T-helper 22 cell (primary cell): Measurements from ENCODE around the gene NXF1.
"Not testable (repeated sequence)": the region's sequence is repeated elsewhere in the genome, so short reads cannot be mapped to it uniquely, and the experiment has no call there.

Source experiments
- DNase-seq: peaks from one replicate; pipeline ENCODE4 v3.0.0-alpha.2; 2020; ENCODE audit warnings: low read depth

The NXF1 gene

GRCh38 chr11:62787005-62787759, 18.1 kb downstream of the NXF1 start, which contains the start of gene TMEM179B:
TMEM179B (plus strand) TSS chr11:62787402; CDS start chr11:62787432, 30 bp downstream.
- peak; percentile 97 for DNase-seq

GRCh38 chr11:62786318-62787004, 18.8 kb downstream of the NXF1 start:
- DNase-seq: peak; percentile 67

GRCh38 chr11:62782753-62783152, 22.5 kb downstream of the NXF1 start:
- DNase-seq: no peak

DNA sequence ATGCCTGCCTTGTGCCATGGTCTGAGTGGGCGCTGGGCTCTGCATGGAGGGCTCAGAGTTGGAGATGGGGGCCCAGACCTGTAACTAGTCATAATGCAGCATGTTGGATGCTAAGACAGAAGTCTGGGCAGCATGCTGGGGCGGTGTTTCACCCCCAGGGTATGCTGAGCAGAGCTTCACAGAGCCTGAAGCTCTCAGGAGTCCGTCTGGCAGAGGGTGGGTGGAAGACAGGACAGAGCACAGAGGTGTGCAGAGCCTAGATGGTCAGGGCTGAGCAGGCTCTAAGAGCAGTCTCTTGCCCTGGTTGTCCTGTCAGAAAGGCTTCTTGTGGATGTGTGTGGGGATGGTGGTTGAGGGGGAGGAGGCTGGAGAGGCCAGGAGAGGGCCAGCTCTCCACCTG, 26.8 kb downstream of the NXF1 start:
- DNase-seq: no peak

DNA sequence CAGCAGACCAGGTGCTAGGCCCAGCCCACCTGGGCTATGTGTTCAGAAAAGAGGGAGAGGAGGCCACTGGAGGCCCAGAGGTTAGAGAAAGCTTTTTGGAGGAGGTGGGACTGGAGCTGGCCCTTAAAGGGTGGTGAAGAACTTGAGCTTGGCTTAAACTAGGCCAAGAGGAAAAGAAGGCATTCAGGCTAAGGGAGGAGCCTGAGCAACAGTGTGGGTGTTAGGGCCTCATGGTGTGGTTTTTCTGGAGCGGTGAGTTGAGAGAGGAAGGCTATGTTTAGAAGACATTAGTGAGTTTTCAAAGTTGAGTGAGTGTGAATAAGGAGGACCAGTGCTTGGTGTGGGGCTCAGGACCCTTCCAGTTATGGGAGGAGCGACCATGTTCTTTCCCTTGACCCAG, 27.9 kb downstream of the NXF1 start:
- no peak for DNase-seq

- no peak for DNase-seq
Observed at GRCh38 chr11:62775646-62776045, 29.6 kb downstream of the NXF1 start.

DNA sequence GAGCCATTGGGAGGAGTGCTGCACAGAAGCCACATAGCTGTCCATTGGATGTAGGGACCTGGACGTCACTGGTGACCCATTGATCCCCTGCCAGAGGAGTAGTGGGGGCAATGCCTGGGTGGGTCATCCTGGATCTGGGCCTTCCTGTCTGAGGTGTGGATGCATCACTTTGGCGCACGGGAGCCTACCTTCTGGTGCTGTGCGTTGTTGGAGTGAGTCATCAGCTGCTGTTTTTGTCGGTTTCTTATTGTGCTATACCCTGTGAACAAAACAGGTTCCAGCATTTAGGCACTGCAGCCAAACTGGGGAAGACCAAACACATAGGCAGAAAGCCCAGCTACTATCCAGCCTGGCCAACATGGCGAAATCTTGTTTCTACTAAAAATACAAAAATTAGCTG, 30.8 kb downstream of the NXF1 start:
- no peak for DNase-seq

GRCh38 chr11:62771144-62772021, 33.9 kb downstream of the NXF1 start, which contains the start of gene TAF6L:
TAF6L (plus strand) TSS chr11:62771396; CDS start chr11:62775784, 4,388 bp downstream.
- peak; percentile 91 for DNase-seq

- DNase-seq: no peak
Observed at GRCh38 chr11:62770778-62771143, 34.5 kb downstream of the NXF1 start.

- DNase-seq: not testable (repeated sequence)
Observed at GRCh38 chr11:62760867-62761227, 44.4 kb downstream of the NXF1 start.

- DNase-seq: no peak
Observed at GRCh38 chr11:62757846-62758788, 47.1 kb downstream of the NXF1 start.

DNA sequence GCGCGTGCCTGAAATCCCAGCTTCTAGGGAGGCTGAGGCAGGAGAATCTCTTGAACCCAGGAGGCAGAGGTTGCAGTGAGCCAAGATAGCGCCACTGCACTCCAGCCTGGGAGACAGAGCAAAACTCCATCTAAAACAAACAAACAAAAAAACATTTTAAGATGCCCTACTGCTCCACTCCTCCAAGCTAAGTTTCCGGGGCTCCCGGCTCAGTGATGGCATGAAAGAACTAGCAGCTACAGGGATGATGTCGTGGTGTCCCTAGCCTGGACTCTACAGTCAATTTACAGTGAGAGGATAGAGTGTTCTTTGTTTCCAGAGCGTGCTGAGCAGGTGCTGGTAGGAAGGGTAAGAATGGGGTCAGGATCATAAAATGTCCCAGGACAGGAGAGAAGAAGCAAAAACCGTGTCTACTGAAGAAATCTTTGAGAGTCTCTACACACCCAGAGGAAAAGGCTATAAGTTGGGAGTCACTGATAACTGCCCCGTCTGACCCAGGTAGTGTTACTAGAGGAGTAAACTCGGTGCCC, 50.1 kb downstream of the NXF1 start:
- DNase-seq: no peak

DNA sequence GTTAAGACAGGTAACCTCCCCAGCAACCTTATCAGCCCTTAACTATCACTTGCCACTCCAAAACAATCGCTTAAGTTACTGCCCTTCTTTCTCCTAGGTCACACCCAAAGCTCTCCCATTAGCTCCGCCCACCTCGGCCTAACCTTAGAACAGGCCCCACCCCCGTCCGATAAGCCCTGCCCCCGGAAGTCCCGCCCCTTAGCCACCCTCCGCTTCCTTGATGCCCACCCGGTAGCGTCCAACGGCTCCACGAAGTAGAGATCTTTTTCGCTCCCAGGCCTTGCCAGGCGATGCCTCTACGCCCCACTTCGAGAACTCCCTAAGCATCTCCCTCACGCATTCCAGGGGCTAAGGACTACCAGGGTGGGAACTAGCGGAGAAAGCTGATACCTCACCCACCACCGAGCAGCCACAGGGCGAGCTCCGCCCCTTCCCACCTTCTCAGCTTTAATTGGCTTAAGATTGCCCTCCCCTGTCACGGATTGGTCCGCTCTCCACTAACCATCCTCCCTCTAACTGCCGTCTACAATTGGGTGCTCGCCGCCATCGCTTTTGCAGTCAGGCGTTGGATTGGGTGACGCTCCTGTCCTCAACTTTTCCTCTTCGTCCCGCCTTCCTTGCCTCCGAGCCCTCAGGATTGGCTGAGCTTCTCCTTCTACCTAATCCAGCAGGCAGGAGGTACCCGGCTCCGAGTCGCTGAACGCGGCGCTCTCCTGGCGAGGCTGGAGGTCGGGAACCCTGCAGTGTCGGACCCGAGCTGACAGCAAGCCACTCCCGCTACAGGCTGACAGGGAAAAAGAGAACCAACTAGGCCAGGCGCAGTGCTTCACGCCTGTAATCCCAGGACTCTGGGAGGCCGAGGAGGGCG, 51.3 kb downstream of the NXF1 start, which contains the start of gene ZBTB3:
TSS of gene ZBTB3 (minus strand) at position 425 of the 868 bp plus-strand sequence. CDS start 496 bp downstream, outside the sequence.
- peak; percentile 97 for DNase-seq

DNA sequence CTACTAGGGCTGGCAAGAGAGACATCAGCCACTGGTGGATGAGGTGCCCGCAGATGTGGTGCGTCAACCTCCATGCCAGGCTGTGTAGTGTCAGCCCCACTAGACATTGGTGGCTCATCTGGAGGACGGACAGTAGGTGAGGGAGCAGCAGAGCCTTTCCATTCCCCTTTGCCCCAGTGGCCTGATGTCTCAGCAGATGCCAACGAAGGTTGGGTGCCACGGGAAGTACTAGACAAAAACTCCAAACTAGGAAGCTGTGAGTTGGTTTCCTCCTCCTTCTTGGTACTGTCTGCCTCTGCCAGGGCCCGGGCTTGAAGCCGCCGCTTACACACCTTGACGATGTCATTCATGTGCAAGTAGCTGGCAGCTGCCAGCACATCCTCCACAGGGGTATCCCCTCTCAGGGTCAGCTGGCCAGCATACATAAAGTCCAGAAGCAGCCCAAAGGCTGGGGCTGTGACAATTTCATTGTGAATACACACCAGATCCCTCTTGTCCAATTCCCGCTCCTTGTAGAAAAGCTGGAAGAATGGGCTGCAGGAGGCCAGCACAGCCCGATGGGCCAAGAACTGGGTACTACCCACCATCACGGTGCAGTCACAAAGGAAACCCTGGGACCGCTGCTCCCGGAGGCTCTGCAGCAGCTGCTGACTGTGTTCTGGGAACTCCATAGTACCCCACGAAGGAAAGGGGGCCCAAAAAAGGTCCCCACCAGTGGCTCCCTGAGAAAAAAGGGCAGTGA, 52.1 kb downstream of the NXF1 start:
- no peak for DNase-seq

GRCh38 chr11:62752177-62752785, 53.0 kb downstream of the NXF1 start:
- no peak for DNase-seq

DNA sequence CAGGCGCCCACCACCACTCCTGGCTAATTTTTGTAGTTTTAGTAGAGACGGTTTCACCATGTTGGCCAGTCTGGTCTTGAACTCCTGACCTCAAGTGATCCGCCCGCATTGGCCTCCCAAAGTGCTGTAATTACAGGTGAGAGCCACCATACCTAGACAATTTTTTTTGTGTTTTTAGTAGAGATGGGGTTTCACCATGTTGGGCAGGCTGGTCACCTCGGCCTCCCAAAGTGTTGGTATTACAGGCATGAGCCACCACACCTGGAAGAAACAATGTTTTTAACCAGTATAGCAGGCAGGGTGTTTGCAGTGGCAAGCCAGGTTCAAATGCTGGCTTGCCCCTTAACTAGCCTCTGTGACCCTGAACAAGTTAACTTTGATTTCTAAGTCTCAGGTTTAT, 55.3 kb downstream of the NXF1 start:
- DNase-seq: not testable (repeated sequence)

DNA sequence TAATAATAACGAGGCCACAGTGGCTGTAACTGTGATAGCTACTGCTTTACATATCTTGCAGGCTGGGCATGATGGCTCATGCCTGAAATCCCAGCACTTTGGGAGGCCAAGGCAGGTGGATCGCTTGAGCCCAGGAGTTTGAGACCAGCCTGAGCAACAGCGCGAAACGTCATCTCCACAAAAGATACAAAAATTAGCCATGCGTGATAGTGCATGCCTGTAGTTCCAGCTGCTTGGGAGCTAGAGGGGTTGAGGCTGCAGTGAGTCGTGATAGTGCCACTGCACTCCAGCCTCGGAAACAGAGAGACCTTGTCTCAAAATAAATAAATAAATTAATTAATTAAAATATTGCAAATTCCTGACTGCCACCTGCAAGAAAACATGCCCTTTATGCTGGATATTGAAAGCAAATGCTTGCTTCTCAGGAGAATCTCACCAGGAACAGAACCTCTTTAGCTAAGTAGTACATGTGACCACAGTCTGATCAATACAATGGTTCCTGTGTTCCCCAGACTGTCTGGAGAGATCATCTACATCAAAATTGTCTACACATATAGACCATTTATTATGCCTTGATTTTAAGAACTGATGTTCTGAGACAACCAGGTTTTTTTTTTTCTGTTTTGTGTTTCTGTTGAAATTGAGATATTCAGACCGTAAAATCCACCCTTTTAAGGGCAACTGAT, 57.6 kb downstream of the NXF1 start:
- no peak for DNase-seq
